Ovary (tissue), 3 donors: Measurements from ENCODE around the gene ZNF804B.

ENCODE experiments used
- CTCF ChIP-seq, 3 donors: fragments of 450-650 bp in 2 of 3; fragments of 200-600 bp in 1 of 3; IDR thresholded peaks; one replicate each; pipeline versions ENCODE4 v1.5.1 to v1.8.0; 2016 to 2022; ENCODE audit warnings: antibody characterized with exemption in 3 of 3, mild to moderate bottlenecking in 1 of 3
- EP300 ChIP-seq: sonication (generic); formaldehyde crosslinking; IDR thresholded peaks from one replicate; pipeline ENCODE4 v1.6.1; 2017; ENCODE audit warnings: antibody characterized with exemption
- donor health status: DM: no; HTN: no; CAD: no.

- TF ChIP-seq CTCF (IDR thresholded peaks at IDR 0.05) (no peak), EP300 (no peak)
These were observed 99.8 kb downstream of the ZNF804B start for GRCh38 chr7:88859288-88859687.
